ENCODE measurements around the gene OR10Z1.

The OR10Z1 gene

DNA sequence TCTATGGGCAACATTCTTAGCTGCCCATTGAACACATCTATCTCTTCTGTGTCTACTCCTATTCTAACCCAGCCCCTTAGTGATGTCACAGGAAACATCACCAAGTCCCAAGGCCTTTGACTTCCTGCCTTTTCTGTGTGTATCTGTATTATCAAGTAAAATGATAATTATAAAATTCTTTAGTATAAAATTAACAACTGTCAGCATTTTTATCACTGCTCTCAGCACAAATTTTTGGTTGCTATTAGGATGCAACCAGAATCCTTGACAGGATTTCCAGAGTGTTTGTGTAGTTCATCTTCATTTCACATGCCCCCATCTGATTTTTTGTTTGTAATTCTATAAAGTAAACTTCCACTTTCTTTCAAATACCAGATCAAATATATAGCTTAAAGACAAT is 33.8 kb downstream of the OR10Z1 start:
- Mint-ChIP-seq H3K27me3 (ENCODE audit: low read depth) (peaks cover 3% of the 10 kb centered on the region), H3K27ac (no peak overlapping the region), H3K4me1 (ENCODE audit: low read depth) (no peaks in the 10 kb centered on the region), H3K9me3 (no peaks in the 10 kb centered on the region), H3K36me3 (ENCODE audit: low read depth) (no peaks in the 10 kb centered on the region), H3K4me3 (no peak overlapping the region)
- no peak for DNase-seq (ENCODE audit: low spot score)

DNA sequence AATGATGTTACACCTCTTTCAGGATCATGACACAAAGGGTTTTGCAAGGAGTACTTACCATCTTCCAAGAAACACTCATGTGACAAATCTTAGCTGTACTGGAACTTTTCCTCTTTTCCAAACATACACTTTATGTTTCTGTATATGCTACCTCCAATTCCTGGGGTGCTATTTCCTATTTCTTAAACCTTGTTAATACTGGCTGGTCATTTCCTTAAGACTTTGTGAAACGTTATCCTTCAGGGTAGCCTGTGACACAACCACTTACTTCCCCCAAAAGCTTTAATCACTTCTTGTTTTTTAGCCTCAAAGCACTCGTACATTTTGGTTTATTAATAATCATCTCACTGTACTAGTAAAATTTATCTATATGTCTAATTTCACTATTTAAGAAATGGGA is 39.4 kb downstream of the OR10Z1 start:
- DNase-seq (ENCODE audit: low spot score) = no peak
- Mint-ChIP-seq H3K27ac (no peak overlapping the region), H3K9me3 (no peaks in the 10 kb centered on the region), H3K36me3 (ENCODE audit: low read depth) (no peaks in the 10 kb centered on the region), H3K27me3 (ENCODE audit: low read depth) (no peaks in the 10 kb centered on the region), H3K4me3 (no peak overlapping the region), H3K4me1 (ENCODE audit: low read depth) (peaks cover 10% of the 10 kb centered on the region)

DNA sequence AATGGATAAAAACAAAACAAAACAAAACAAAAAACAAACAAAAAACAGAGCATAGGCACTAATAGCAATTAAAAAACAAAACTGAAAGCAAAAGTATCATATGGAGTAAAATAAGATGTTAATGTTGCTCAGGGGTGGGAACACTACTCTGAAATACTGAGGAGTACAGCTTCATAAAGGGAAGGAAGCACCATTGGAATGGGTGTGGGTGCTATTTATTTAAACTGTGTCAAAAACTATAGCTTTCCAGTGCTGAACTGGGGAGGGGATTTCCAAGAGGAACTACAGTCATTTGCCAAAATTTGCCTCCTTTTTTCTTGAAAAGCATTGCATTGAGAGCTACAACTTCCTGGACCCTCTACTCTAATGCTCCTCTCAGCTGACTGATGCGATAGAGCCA is 41.4 kb downstream of the OR10Z1 start:
- H3K27ac Mint-ChIP-seq = no peak overlapping the region
- peak overlapping the region; percentile 55 for H3K4me3 Mint-ChIP-seq
- H3K4me1 Mint-ChIP-seq (ENCODE audit: low read depth) = peaks cover 10% of the 10 kb centered on the region
- no peak for DNase-seq (ENCODE audit: low spot score)
- H3K27me3 Mint-ChIP-seq (ENCODE audit: low read depth) = no peaks in the 10 kb centered on the region
- H3K36me3 Mint-ChIP-seq (ENCODE audit: low read depth) = no peaks in the 10 kb centered on the region
- no peaks in the 10 kb centered on the region for H3K9me3 Mint-ChIP-seq

GRCh38 chr1:158649052-158649451 is 44.0 kb downstream of the OR10Z1 start:
- Mint-ChIP-seq H3K4me3 (no peak overlapping the region), H3K9me3 (no peaks in the 10 kb centered on the region), H3K27me3 (ENCODE audit: low read depth) (peaks cover 4% of the 10 kb centered on the region), H3K27ac (no peak overlapping the region), H3K4me1 (ENCODE audit: low read depth) (peaks cover 13% of the 10 kb centered on the region), H3K36me3 (ENCODE audit: low read depth) (no peaks in the 10 kb centered on the region)
- DNase-seq (ENCODE audit: low spot score) = no peak

GRCh38 chr1:158652721-158653334 is 47.8 kb downstream of the OR10Z1 start:
- Mint-ChIP-seq H3K9me3 (no peaks in the 10 kb centered on the region), H3K27me3 (ENCODE audit: low read depth) (peaks cover 11% of the 10 kb centered on the region), H3K4me1 (ENCODE audit: low read depth) (peaks cover 6% of the 10 kb centered on the region), H3K36me3 (ENCODE audit: low read depth) (no peaks in the 10 kb centered on the region), H3K27ac (no peak overlapping the region), H3K4me3 (no peak overlapping the region)
- no peak for DNase-seq (ENCODE audit: low spot score)

DNA sequence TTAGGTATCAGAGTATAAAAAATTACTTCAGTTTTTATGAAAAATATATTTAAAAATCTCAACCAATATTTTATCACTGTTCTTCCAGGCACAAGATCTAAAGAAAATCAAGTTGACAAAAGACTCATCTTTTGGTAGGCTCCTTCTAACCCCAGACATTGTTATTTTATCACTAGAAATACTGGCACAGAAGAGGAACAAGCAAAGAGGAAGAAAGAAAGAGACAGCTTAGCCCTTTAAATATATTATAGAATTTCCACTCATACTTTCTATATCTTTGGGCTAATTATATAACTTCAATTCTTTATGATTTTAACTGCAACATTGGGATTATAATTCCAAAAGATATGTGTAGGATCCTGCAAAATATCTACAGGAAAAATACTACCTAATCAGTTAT is 49.0 kb downstream of the OR10Z1 start:
- Mint-ChIP-seq H3K4me1 (ENCODE audit: low read depth) (peaks cover 4% of the 10 kb centered on the region), H3K9me3 (no peaks in the 10 kb centered on the region), H3K36me3 (ENCODE audit: low read depth) (no peaks in the 10 kb centered on the region), H3K27ac (no peak overlapping the region), H3K4me3 (no peak overlapping the region), H3K27me3 (ENCODE audit: low read depth) (peaks cover 11% of the 10 kb centered on the region)
- no peak for DNase-seq (ENCODE audit: low spot score)

DNA sequence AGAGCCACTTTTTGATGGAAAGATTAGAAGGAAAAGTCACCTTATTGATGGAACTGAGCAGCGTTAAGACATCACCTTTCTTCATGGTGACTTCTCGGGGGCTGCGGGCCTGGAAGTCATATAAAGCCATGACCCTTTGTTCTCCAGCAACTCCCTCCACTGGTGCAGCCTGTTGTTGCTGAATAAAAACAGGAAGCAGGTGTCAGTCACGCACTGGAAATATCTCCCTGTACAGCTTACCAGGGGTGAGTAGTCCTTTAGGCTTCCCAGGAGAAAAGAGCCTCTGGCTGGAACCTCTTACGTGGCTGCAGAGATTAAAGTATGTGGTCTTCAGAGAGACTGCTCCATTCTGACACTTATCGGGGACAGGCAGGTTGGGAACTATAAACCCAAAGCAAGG is 49.5 kb downstream of the OR10Z1 start:
- H3K4me3 Mint-ChIP-seq = no peak overlapping the region
- DNase-seq (ENCODE audit: low spot score) = no peak
- no peak overlapping the region for H3K27ac Mint-ChIP-seq
- peaks cover 11% of the 10 kb centered on the region for H3K27me3 Mint-ChIP-seq (ENCODE audit: low read depth)
- H3K9me3 Mint-ChIP-seq = no peaks in the 10 kb centered on the region
- no peaks in the 10 kb centered on the region for H3K36me3 Mint-ChIP-seq (ENCODE audit: low read depth)
- H3K4me1 Mint-ChIP-seq (ENCODE audit: low read depth) = peaks cover 3% of the 10 kb centered on the region

Measured in T-helper 2 cell treated with Interferon-gamma antibody and Interleukin-4, amounts not matched to agents 5 μg/mL and 100 μg/mL, for 36 hours (primary cell).